Suprapubic skin (tissue), 4 donors: ENCODE results near the gene KCNA1.

Experiments used
- EP300 ChIP-seq: sonication (generic); formaldehyde crosslinking; IDR thresholded peaks from one replicate; pipeline ENCODE4 v1.6.1; 2017; ENCODE audit warnings: antibody characterized with exemption
- POLR2A ChIP-seq, 2 donors: fragments of 450-650 bp; IDR thresholded peaks; one replicate each; pipeline ENCODE4 v1.6.1; 2017; ENCODE audit warnings: antibody characterized with exemption in 2 of 2, mild to moderate bottlenecking in 2 of 2, moderate library complexity in 2 of 2
- POLR2AphosphoS5 ChIP-seq, 3 donors: sonication (generic); formaldehyde crosslinking; IDR thresholded peaks; one replicate each; pipeline ENCODE4 v1.6.1; 2017; ENCODE audit warnings: antibody characterized with exemption in 3 of 3
- TF ChIP-seq, protein P1 (sequence below), 2 donors: fragments of 200-600 bp in 1 of 2; fragments of 450-650 bp in 1 of 2; sonication (generic) in 1 of 2; IDR thresholded peaks; one replicate each; pipeline ENCODE4 v1.5.1; 2016 to 2019; ENCODE audit warnings: antibody characterized with exemption in 2 of 2, mild to moderate bottlenecking in 1 of 2, moderate library complexity in 1 of 2

GRCh38 chr12:4951601-4952000 is 41.9 kb downstream of the KCNA1 start:
- TF ChIP-seq, protein P1, sequence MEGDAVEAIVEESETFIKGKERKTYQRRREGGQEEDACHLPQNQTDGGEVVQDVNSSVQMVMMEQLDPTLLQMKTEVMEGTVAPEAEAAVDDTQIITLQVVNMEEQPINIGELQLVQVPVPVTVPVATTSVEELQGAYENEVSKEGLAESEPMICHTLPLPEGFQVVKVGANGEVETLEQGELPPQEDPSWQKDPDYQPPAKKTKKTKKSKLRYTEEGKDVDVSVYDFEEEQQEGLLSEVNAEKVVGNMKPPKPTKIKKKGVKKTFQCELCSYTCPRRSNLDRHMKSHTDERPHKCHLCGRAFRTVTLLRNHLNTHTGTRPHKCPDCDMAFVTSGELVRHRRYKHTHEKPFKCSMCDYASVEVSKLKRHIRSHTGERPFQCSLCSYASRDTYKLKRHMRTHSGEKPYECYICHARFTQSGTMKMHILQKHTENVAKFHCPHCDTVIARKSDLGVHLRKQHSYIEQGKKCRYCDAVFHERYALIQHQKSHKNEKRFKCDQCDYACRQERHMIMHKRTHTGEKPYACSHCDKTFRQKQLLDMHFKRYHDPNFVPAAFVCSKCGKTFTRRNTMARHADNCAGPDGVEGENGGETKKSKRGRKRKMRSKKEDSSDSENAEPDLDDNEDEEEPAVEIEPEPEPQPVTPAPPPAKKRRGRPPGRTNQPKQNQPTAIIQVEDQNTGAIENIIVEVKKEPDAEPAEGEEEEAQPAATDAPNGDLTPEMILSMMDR (IDR thresholded peaks at IDR 0.05) = no peak
- TF ChIP-seq POLR2A (IDR thresholded peaks at IDR 0.05) = no peak
- no peak for TF ChIP-seq POLR2AphosphoS5 (IDR thresholded peaks at IDR 0.05)
- TF ChIP-seq EP300 = no peak
